GM12878 (cell line): ENCODE results near the gene REEP2. TPM values are rescaled to one million over a fixed set of nuclear protein-coding genes. Genes with fewer than 3 reads are reported as not detected.
A peak's percentile ranks its signal among the peaks of the same experiment; 100 is the strongest.

Source experiments
- ASH2L ChIP-seq: fragments of 300-600, 200-600 bp; sonication (generic); IDR thresholded peaks from 2 replicates; pipeline ENCODE4 v1.6.1; 2017; ENCODE audit warnings: low read depth, mild to moderate bottlenecking, borderline replicate concordance
- CBX3 ChIP-seq: fragments of 200-600 bp; sonication (generic); IDR thresholded peaks from 2 replicates; pipeline ENCODE4 v1.6.1; 2016; ENCODE audit warnings: low read depth, borderline replicate concordance
- EED ChIP-seq: sonication (generic); IDR thresholded peaks from 2 replicates; pipeline ENCODE4 v1.6.1; 2016; ENCODE audit warnings: antibody characterized with exemption, low read depth
- ESRRA ChIP-seq: IDR thresholded peaks from 2 replicates; pipeline ENCODE4 v1.6.1; 2012; ENCODE audit warnings: mild to moderate bottlenecking, low read length, improper control_type of control experiment
- KAT2A ChIP-seq: conservative IDR thresholded peaks from 2 replicates; pipeline ENCODE4 v1.6.1; 2011; ENCODE audit warnings: low read depth, low read length; ENCODE audit not compliant: control insufficient read depth
- KLF5 ChIP-seq: fragments of 450-650 bp; IDR thresholded peaks from 2 replicates; pipeline ENCODE4 v1.6.1; 2014; ENCODE audit warnings: mild to moderate bottlenecking; ENCODE audit not compliant: partially characterized antibody
- MEF2A ChIP-seq: IDR thresholded peaks from 2 replicates; pipeline ENCODE4 v1.6.1; 2011; ENCODE audit warnings: low read depth, mild to moderate bottlenecking, low read length, moderate library complexity; ENCODE audit not compliant: insufficient read depth
- MTA3 ChIP-seq: IDR thresholded peaks from 2 replicates; pipeline ENCODE4 v1.6.1; 2012; ENCODE audit warnings: low read length, inconsistent platforms, borderline replicate concordance
- PAX5 ChIP-seq: IDR thresholded peaks from 2 replicates; pipeline ENCODE4 v1.6.1; 2011; ENCODE audit warnings: low read depth, low read length, borderline replicate concordance
- PKNOX1 ChIP-seq: fragments of 450-650 bp; IDR thresholded peaks from 2 replicates; pipeline ENCODE4 v1.6.1; 2016; ENCODE audit warnings: mild to moderate bottlenecking
- POLR2AphosphoS5 ChIP-seq: IDR thresholded peaks from 2 replicates; pipeline ENCODE4 v1.6.1; 2011; ENCODE audit warnings: mild to moderate bottlenecking, low read length, inconsistent platforms
- RCOR1 ChIP-seq: conservative IDR thresholded peaks from 2 replicates; pipeline ENCODE4 v1.6.1; 2012; ENCODE audit warnings: low read depth, low read length, improper control_type of control experiment
- RFX5 ChIP-seq: IDR thresholded peaks from 2 replicates; pipeline ENCODE4 v1.6.1; 2011; ENCODE audit warnings: low read depth, low read length, improper control_type of control experiment
- SMARCA5 ChIP-seq: fragments of 450-650 bp; IDR thresholded peaks from 2 replicates; pipeline ENCODE4 v1.6.1; 2017; ENCODE audit warnings: mild to moderate bottlenecking
- SP1 ChIP-seq: IDR thresholded peaks from one replicate; pipeline ENCODE4 v1.6.1; 2011; ENCODE audit warnings: low read depth, low read length
- SRF ChIP-seq, 2 experiments: IDR thresholded peaks; 2 replicates each; pipeline ENCODE4 v1.6.1; 2011; ENCODE audit warnings: low read depth in 2 of 2, low read length in 2 of 2, mild to moderate bottlenecking in 1 of 2, moderate library complexity in 1 of 2
- TCF12 ChIP-seq: IDR thresholded peaks from 2 replicates; pipeline ENCODE4 v1.6.1; 2011; ENCODE audit warnings: low read depth, mild to moderate bottlenecking, low read length
- TCF3 ChIP-seq: IDR thresholded peaks from 2 replicates; pipeline ENCODE4 v1.6.1; 2012; ENCODE audit warnings: low read depth, mild to moderate bottlenecking, low read length, borderline replicate concordance; ENCODE audit not compliant: insufficient read depth
- WRNIP1 ChIP-seq: IDR thresholded peaks from 2 replicates; pipeline ENCODE4 v1.6.1; 2011; ENCODE audit warnings: low read depth, low read length, improper control_type of control experiment, borderline replicate concordance
- polyA plus RNA-seq, 11 experiments: library from polyadenylated mRNA; depleted of rRNA in 4 of 11; unstranded in 6 of 11; stranded (reverse) in 5 of 11; fragments of >200 nt; fragmentation: Nextera tagmentation in 4 of 11; fragmentation: Illumina TruSeq in 1 of 11; extraction: Ambion mirVana in 4 of 11; extraction: Trizol in 1 of 11; gene quantifications; 1 replicate in 1 of 11; 2 replicates in 10 of 11; pipeline versions ENCODE4 v1.2.1 to v1.2.3, GENCODE V29; 2011 to 2016; ENCODE audit warnings: inconsistent platforms in 2 of 11, missing spikeins in 2 of 11, low read depth in 1 of 11
- total RNA-seq, 4 experiments: library from RNA; depleted of rRNA in 3 of 4; stranded (reverse); fragments of >200 nt in 3 of 4; fragmentation: Illumina TruSeq in 1 of 4; extraction: Trizol in 1 of 4; gene quantifications; 2 replicates each; pipeline versions ENCODE4 v1.2.1 to v1.2.3, GENCODE V29; 2013 to 2021
- TF ChIP-seq, protein P1 (sequence below): IDR thresholded peaks from 2 replicates; pipeline ENCODE4 v1.6.1; 2012; ENCODE audit warnings: low read depth, low read length, improper control_type of control experiment
- TF ChIP-seq, protein P2 (sequence below): IDR thresholded peaks from 2 replicates; pipeline ENCODE4 v1.6.1; 2011; ENCODE audit warnings: mild to moderate bottlenecking, low read depth, low read length, moderate library complexity; ENCODE audit not compliant: insufficient replicate concordance

Gene REEP2
- total and polyA plus RNA-seq, 10 of the 15 experiments (the other 5 are each of a cell fraction or from before 2014, with no cell fraction given), result 0.10 to 3.1 (median 2.0) TPM

DNA sequence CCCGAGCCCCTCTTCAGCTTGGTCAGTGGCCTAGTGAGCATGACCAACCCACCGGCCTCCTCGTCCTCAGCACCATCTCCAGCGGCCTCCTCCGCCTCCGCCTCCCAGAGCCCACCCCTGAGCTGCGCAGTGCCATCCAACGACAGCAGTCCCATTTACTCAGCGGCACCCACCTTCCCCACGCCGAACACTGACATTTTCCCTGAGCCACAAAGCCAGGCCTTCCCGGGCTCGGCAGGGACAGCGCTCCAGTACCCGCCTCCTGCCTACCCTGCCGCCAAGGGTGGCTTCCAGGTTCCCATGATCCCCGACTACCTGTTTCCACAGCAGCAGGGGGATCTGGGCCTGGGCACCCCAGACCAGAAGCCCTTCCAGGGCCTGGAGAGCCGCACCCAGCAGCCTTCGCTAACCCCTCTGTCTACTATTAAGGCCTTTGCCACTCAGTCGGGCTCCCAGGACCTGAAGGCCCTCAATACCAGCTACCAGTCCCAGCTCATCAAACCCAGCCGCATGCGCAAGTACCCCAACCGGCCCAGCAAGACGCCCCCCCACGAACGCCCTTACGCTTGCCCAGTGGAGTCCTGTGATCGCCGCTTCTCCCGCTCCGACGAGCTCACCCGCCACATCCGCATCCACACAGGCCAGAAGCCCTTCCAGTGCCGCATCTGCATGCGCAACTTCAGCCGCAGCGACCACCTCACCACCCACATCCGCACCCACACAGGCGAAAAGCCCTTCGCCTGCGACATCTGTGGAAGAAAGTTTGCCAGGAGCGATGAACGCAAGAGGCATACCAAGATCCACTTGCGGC lies 28.2 kb downstream of the REEP2 start (continued):
- TF ChIP-seq TCF3, result no peak
- no peak for TF ChIP-seq RCOR1
- no peak for TF ChIP-seq KLF5
- no peak for TF ChIP-seq ESRRA
- no peak for TF ChIP-seq SRF (IDR thresholded peaks at IDR 0.05; ENCODE audit: low read depth in 2 of 2, low read length in 2 of 2)
- peak; percentile 37; the same call in 1 of the 2 replicates for TF ChIP-seq POLR2AphosphoS5
- no peak for TF ChIP-seq KAT2A
- TF ChIP-seq CBX3, result no peak
- TF ChIP-seq SMARCA5, result no peak
- TF ChIP-seq ASH2L, result no peak
- TF ChIP-seq, protein P1, sequence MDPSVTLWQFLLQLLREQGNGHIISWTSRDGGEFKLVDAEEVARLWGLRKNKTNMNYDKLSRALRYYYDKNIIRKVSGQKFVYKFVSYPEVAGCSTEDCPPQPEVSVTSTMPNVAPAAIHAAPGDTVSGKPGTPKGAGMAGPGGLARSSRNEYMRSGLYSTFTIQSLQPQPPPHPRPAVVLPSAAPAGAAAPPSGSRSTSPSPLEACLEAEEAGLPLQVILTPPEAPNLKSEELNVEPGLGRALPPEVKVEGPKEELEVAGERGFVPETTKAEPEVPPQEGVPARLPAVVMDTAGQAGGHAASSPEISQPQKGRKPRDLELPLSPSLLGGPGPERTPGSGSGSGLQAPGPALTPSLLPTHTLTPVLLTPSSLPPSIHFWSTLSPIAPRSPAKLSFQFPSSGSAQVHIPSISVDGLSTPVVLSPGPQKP, result no peak
- TF ChIP-seq WRNIP1, result no peak
- no peak for TF ChIP-seq SP1
- TF ChIP-seq PAX5, result 0 out of 2 replicates have a peak, but pooled peaks have one; percentile 10
- no peak for TF ChIP-seq PKNOX1
- no peak for TF ChIP-seq RFX5
- TF ChIP-seq MEF2A, result no peak
- no peak for TF ChIP-seq TCF12
- no peak for TF ChIP-seq EED
- no peak for TF ChIP-seq MTA3
- TF ChIP-seq, protein P2, sequence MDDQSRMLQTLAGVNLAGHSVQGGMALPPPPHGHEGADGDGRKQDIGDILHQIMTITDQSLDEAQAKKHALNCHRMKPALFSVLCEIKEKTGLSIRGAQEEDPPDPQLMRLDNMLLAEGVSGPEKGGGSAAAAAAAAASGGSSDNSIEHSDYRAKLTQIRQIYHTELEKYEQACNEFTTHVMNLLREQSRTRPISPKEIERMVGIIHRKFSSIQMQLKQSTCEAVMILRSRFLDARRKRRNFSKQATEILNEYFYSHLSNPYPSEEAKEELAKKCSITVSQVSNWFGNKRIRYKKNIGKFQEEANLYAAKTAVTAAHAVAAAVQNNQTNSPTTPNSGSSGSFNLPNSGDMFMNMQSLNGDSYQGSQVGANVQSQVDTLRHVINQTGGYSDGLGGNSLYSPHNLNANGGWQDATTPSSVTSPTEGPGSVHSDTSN, result peak; percentile 3
